Neural cell (in vitro differentiated cells): ENCODE measurements around the gene GOLGA2.

Experiments used
- CTCF ChIP-seq: fragments of 450-650 bp; IDR thresholded peaks from 2 replicates; pipeline ENCODE4 v1.5.1; 2014; ENCODE audit warnings: antibody characterized with exemption, mild to moderate bottlenecking, moderate library complexity; ENCODE audit not compliant: poor library complexity, severe bottlenecking
- EZH2 ChIP-seq: fragments of 200-600, 300-800 bp; shearing (Covaris generic), sonication (generic); IDR thresholded peaks from 2 replicates; pipeline ENCODE4 v1.6.1; 2014; ENCODE audit warnings: antibody characterized with exemption, low read length, borderline replicate concordance, mild to moderate bottlenecking; ENCODE audit not compliant: insufficient read depth, poor library complexity, severe bottlenecking
- POLR2AphosphoS5 ChIP-seq: IDR thresholded peaks from 2 replicates; pipeline ENCODE4 v1.6.1; 2012
- SMC3 ChIP-seq: fragments of 450-650 bp; conservative IDR thresholded peaks from 2 replicates; pipeline ENCODE4 v1.6.1; 2014; ENCODE audit warnings: antibody characterized with exemption, mild to moderate bottlenecking, moderate library complexity; ENCODE audit not compliant: poor library complexity
- TAF1 ChIP-seq: IDR thresholded peaks from 2 replicates; pipeline ENCODE4 v1.6.1; 2012; ENCODE audit warnings: low read depth

DNA sequence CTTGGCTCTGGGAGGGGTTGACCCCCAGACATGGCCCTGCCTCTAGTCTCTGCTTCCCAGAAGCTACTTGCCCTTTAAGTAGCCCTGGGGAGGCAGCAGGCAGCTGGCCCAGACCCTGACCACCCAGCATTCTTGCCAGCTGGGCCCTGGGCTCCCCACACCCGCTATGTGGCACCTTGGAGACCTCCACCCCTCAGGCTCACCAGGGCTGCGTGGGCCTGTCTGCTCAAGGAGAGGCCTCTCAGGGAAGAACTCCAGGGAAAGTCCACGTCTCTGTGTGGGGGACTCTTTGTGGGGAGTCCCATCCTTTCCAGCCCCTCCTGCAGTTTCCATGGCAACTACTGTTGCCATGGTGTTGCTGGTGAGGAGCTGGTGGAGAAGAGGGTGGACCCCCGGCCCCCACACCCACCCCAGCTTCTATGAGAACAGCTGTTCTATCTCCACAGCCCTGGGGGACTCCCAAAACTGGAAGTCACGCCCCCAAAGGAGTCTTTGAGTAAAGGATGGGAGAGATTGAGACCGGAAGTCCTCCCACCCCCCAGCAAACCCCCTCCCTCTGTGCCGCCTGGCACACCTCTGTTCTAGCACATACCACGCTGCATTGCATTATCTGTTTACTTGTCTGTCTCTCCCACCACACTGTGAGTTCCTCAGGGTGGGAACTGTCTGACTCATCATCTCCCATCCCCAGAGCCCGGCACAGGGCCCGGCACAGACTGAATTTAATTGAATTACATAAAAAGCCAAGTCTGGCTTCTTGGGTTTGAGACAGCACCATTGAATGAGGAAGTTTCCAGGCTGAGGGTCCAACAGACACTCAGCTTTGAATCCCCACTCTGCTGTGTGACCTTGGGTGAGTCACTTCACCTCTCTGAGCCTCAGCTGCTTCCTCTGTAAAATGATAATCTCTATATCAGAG is 60.1 kb downstream of the GOLGA2 start:
- TF ChIP-seq CTCF (no peak), POLR2AphosphoS5 (no peak), TAF1 (no peak), EZH2 (no peak), SMC3 (no peak)
